Heart right ventricle (tissue), 16 donors: ENCODE results near the gene MAGEB17. TPM values are rescaled to one million over a fixed set of nuclear protein-coding genes. Genes with fewer than 3 reads are reported as not detected.

ENCODE experiments used
- ATAC-seq, 8 donors: fragments of 200-7000 bp; cut with Tn5 transposase; one replicate each; pipeline ENCODE4 v1.9.1; 2020; ENCODE audit warnings: mild to moderate bottlenecking in 8 of 8, moderate library complexity in 8 of 8, moderate number of reproducible peaks in 1 of 8
- DNase-seq, 2 donors: peaks; one replicate each; pipeline ENCODE4 v3.0.0-alpha.2; 2020
- H3K27ac ChIP-seq, 10 donors: fragments of 200-600 bp; sonication (generic) in 2 of 10; one replicate each; pipeline versions ENCODE4 v1.5.0 to v1.8.0; 2020 to 2022; ENCODE audit warnings: mild to moderate bottlenecking in 3 of 10
- H3K27me3 ChIP-seq, 7 donors: fragments of 200-600 bp; one replicate each; pipeline ENCODE4 v1.8.0; 2021 to 2022; ENCODE audit warnings: mild to moderate bottlenecking in 2 of 7
- H3K36me3 ChIP-seq, 9 donors: fragments of 200-600 bp; sonication (generic) in 1 of 9; one replicate each; pipeline versions ENCODE4 v1.5.0 to v1.8.0; 2020 to 2022; ENCODE audit warnings: mild to moderate bottlenecking in 2 of 9
- H3K4me1 ChIP-seq, 9 donors: fragments of 200-600 bp; sonication (generic) in 1 of 9; one replicate each; pipeline versions ENCODE4 v1.5.0 to v1.8.0; 2020 to 2022; ENCODE audit warnings: mild to moderate bottlenecking in 4 of 9
- H3K4me3 ChIP-seq, 10 donors: fragments of 200-600 bp; sonication (generic) in 2 of 10; one replicate each; pipeline versions ENCODE4 v1.5.0 to v1.8.0; 2020 to 2022; ENCODE audit warnings: mild to moderate bottlenecking in 7 of 10, moderate library complexity in 2 of 10
- H3K9me3 ChIP-seq, 11 donors: fragments of 200-600 bp in 10 of 11; sonication (generic) in 2 of 11; one replicate each; pipeline versions ENCODE4 v1.5.0 to v1.8.0; 2013 to 2022; ENCODE audit warnings: mild to moderate bottlenecking in 2 of 11, control low read depth in 1 of 11, moderate library complexity in 1 of 11
- CTCF ChIP-seq, 9 donors: fragments of 200-600 bp; sonication (generic) in 2 of 9; IDR thresholded peaks; one replicate each; pipeline versions ENCODE4 v1.5.0 to v1.8.0; 2021 to 2022; ENCODE audit warnings: antibody characterized with exemption in 9 of 9, mild to moderate bottlenecking in 5 of 9, moderate library complexity in 1 of 9
- WGBS, 2 donors: extraction: QIAGEN DNeasy Blood & Tissue Kit; methylation state at CpG; one replicate each; pipeline ENCODE4 v1.1.7; 2013; ENCODE audit warnings: inconsistent platforms in 1 of 2; 5-methylcytosine and 5-hydroxymethylcytosine counted together
- intact Hi-C, 10 donors: fragments of 100-400 bp; cut with DNase I; formaldehyde crosslinking; loops; one replicate each; pipeline versions ENCODE4 v1.11.1 to v1.14.2; 2022
- polyA plus RNA-seq, 2 donors: library from polyadenylated mRNA; stranded (reverse); fragments of 200-250 nt; gene quantifications; one replicate each; pipeline ENCODE4 v1.2.3, GENCODE V29; 2013
- total RNA-seq, 10 donors: library from RNA; stranded (reverse); fragmentation: NEBNext Ultra II Directional in 3 of 10; extraction: Animal tissue kit (Norgen Biotek cat#: 25700) in 3 of 10; gene quantifications; one replicate each; pipeline versions ENCODE4 v1.2.1 to v1.2.4, GENCODE V29; 2021 to 2023
- donor health status: Arrhythmogenic right ventricular cardiomyopathy.
- donor health status: ischemic (EF 13 %, LVEDD 7.1; RV severe dilation, severe dysfunction).
- donor health status: healthy with polysubstance abuse.
- donor health status: DM: no; HTN: yes; CAD: no.
- donor health status: DM: no; HTN: no; CAD: no.
- donor health status: ischemic (EF 25% LVEDD 6.9; RV normal size, moderate dysfunction).
- donor health status: ischemic (EF 25% LVEDD 5.7; RV mildly dilated, moderate dysfunction).
- donor health status: healthy.
- donor health status: DM: yes; HTN: yes; CAD: no.
- donor health status: Ischemic cardiomyopathy.
- donor health status: ischemic (EF 35%, LVEDD 5.7; RV mildly dilated, moderate dysfunction).
- donor health status: nonischemic (EF 11% LVEDD 7.7; RV severe dilation, severe dysfunction).
- donor health status: DM: yes; HTN: yes; CAD: no.
- donor health status: PGD.
- donor health status: ischemic (EF 29% LVEDD 5.4; RV normal size, mild dysfunction).
- donor health status: nonischemic (EF 23%, LVEDD 6.1; RV moderate dilation, normal function).

MAGEB17 gene
- total and polyA plus RNA-seq, 12 donors, result 0.04 to 0.19 TPM; not detected in 10

GRCh38 chrX:16124201-16124600 is 43.1 kb upstream of the MAGEB17 start:
- 71 to 81% methylated on average over 7 of the region's 7 CpGs for WGBS, 2 donors
- Histone ChIP-seq H3K27me3 (peaks cover 0 to 71% (median 0%) of the 10 kb centered on the region in 7 donors), H3K27ac (no peak overlapping the region), H3K9me3 (peaks cover 0 to 4% (median 0%) of the 10 kb centered on the region in 11 donors), H3K4me1 (peaks cover 0 to 3% (median 0%) of the 10 kb centered on the region in 9 donors), H3K36me3 (no peaks in the 10 kb centered on the region), H3K4me3 (no peak overlapping the region)
- no peak for TF ChIP-seq CTCF (IDR thresholded peaks at IDR 0.05)
- DNase-seq (no peak), ATAC-seq (no peak)
- intact Hi-C loops, result loop anchor here in 8 of 10 donors (5.0 to 10.0 kb wide), 4 partner anchors 311 to 551 kb away; no protein-coding TSS in a partner anchor

GRCh38 chrX:16125520-16126149 is 41.6 kb upstream of the MAGEB17 start:
- H3K27me3 ChIP-seq, result peaks cover 0 to 82% (median 0%) of the 10 kb centered on the region in 7 donors
- DNase-seq (no peak), ATAC-seq (no peak)
- peaks cover 0 to 3% (median 0%) of the 10 kb centered on the region in 9 donors for H3K4me1 ChIP-seq
- no peaks in the 10 kb centered on the region for H3K9me3 ChIP-seq
- 64 to 71% methylated on average over 5 of the region's 5 CpGs for WGBS, 2 donors
- no peak for TF ChIP-seq CTCF (IDR thresholded peaks at IDR 0.05)
- H3K36me3 ChIP-seq, result no peaks in the 10 kb centered on the region
- no peak overlapping the region for H3K4me3 ChIP-seq
- H3K27ac ChIP-seq, result no peak overlapping the region
- intact Hi-C loops, result loop anchor here in 6 of 10 donors (10.0 kb wide), 3 partner anchors 309 to 549 kb away; no protein-coding TSS in a partner anchor

GRCh38 chrX:16130707-16131106 is 36.6 kb upstream of the MAGEB17 start:
- H3K9me3 ChIP-seq, result no peaks in the 10 kb centered on the region
- no peak for TF ChIP-seq CTCF (IDR thresholded peaks at IDR 0.05)
- ATAC-seq, result no peak
- H3K4me1 ChIP-seq, result no peaks in the 10 kb centered on the region
- peaks cover 0 to 97% (median 0%) of the 10 kb centered on the region in 7 donors for H3K27me3 ChIP-seq
- intact Hi-C loops, result no loop called here
- WGBS, 2 donors, result 38 to 42% methylated on average over 2 of the region's 2 CpGs
- no peak for DNase-seq
- no peak overlapping the region for H3K27ac ChIP-seq
- H3K4me3 ChIP-seq, result no peak overlapping the region
- H3K36me3 ChIP-seq, result no peaks in the 10 kb centered on the region

- Histone ChIP-seq H3K4me3 (no peak overlapping the region), H3K36me3 (no peaks in the 10 kb centered on the region), H3K27ac (no peak overlapping the region), H3K27me3 (peaks cover 0 to 97% (median 0%) of the 10 kb centered on the region in 7 donors), H3K4me1 (no peaks in the 10 kb centered on the region), H3K9me3 (no peaks in the 10 kb centered on the region)
- intact Hi-C loops, result no loop called here
- 88 to 91% methylated on average over 1 of the region's 1 CpG for WGBS, 2 donors
- ATAC-seq (no peak), DNase-seq (no peak)
- TF ChIP-seq CTCF (IDR thresholded peaks at IDR 0.05), result no peak
Observed at GRCh38 chrX:16134936-16135335, 32.3 kb upstream of the MAGEB17 start.
